GM18511 (cell line): Measurements from ENCODE around the gene DPYSL3.

Source experiments
- ATAC-seq: cut with Tn5 transposase; IDR thresholded peaks from one replicate; pipeline ENCODE4 v1.9.1; 2021; ENCODE audit warnings: mild to moderate bottlenecking, moderate library complexity; ENCODE audit not compliant: unreplicated experiment

The DPYSL3 gene

DNA sequence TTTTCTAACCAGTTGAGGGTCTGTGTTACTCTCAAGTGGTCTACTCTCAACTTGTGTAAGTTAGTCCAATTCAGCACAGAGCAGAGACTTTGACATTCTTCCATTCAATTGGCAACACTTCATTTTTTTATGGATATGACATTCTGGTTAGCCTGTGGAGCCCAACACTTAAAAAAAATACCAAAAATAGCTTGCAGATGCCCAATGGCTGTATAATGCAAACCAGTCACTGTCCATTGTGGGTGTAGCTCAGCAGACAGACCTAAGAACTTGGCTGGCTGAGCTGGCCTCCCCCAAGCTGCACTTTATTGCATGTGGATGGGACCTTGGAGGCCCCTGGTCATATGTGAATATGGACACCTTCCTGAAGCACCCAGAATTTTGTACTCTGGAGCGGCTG lies 103.2 kb downstream of the DPYSL3 start:
- ATAC-seq, result no peak

DNA sequence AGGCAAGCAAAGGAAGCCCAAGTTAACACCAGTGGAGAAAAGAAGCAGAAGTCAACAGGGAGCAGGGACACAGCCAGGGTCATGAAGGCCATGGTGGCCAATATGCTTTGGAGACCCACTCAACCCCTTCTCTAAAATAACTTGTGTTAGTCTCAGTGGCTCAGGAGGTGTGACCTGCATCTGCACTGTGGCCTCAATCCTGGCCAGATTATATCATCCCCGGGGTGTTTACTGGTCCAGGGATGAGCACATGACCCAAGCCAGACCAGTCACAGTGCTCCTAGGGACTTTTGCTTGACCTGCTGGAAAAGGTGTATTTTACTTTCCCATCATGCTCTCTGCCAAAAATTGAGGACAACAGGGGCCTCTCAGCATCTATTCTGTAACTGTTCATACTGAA lies 105.2 kb downstream of the DPYSL3 start:
- peak; percentile 39 for ATAC-seq

DNA sequence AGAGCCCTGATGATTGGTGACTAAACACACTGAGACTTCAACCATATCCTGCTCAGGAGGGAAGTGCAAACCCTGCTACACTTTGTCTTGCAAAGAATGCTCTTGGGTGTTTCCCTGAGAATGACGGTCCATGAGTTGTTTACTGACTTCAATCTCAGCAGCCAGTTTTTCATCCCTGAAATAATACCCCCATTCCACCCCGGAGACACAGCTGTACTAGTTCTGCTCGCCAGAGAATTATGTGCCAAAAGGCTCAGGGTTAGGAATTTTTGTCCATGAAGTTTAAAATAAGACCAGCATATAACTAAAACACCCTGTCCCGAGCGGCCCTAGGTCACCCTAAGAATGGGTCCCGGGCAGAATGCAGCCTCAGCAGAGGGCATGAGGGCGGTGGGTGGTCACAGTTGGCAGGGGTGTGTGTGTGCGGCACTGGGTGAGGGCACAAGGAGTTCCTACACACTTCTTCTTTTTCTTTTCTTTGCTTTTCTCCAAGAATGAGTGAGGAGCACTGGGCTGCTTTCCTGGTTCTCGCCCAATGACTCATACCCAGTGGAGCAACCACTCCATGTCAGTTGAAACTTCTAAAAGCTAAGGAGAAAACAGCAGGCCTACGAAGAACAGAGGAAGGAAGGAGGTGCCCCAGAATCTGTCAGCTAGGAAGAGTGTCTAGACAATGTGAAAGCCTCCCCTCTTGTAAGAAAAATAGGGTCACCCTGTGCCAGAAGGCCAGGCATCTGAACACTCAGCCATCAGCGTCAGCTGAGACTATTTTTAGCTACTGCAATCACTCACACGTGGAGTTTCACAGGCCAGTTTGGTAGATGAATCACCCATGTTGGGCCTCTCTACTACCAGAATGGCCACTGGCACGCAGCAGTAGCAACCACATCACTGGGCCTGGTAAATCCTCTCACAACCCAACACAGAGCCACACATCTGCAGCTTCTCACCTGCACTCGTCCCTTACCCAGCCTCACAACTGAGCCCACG lies 105.9 kb downstream of the DPYSL3 start:
- peak; percentile 95 for ATAC-seq

DNA sequence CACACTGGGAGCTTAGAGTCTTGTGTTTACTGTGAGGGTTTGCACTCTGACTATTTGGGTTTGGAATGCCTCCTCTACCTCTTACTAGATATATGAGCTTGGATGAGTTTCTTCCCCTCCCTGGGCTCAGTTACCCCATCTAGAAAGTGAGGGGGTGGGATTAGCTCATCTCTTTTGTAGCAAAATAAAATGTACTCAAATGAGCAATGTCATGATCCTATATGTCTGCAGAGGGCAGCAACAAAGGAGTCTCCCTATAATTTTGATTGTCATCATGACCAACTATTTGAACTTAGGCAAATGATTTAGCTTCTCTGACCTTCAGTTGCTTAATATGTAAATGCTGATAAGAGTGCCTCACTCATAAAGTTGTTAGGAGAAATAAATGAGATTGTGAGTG lies 109.0 kb downstream of the DPYSL3 start:
- no peak for ATAC-seq

DNA sequence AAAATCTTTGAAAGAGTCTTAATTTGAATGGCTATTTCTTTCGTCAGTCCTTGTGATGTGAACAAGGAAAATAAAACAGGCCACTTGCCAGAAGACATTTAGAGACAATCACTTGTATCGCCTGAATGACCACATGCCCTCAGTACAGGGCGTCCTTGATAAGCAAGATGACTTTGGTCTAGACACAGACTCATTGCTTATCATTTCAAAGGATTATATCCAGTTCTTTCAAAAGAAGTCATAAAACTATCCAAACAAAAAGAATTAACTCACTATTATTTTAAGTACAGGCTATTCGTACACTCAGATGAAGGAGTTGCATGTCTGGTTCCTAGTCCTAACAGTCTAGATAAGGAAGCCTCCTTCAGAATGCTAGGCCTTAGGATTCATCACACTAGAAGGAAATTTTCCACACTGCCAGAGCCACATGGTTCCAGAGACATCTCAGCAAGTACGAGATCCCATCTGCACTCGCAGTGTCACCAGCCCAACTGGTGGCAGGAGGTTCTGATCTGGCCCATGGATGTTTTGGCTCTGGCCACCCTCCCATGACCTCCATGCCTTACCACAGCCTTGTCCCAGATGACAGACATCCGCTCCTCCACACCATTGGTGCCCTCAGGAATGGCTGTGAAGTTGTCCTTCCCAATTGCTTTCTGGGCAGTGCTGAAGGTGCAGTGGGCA lies 109.6 kb downstream of the DPYSL3 start:
- ATAC-seq, result no peak

DNA sequence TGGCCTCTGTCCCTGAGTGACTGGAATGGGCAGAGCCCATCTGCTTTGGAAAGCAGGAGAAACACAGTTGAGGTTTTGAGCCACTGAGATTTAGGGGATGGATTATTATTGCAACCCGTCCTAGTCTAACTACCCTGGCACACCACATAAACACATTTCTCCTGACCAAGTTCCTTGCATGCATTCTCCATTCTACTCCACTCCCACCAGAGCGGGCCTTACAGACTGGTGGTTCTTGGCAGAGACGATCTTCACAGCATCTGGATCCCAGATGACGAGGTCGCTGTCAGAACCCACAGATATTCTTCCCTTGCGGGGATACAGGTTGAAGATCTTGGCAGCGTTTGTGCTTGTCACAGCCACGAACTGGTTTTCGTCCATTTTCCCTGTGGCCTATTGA lies 111.0 kb downstream of the DPYSL3 start:
- no peak for ATAC-seq

DNA sequence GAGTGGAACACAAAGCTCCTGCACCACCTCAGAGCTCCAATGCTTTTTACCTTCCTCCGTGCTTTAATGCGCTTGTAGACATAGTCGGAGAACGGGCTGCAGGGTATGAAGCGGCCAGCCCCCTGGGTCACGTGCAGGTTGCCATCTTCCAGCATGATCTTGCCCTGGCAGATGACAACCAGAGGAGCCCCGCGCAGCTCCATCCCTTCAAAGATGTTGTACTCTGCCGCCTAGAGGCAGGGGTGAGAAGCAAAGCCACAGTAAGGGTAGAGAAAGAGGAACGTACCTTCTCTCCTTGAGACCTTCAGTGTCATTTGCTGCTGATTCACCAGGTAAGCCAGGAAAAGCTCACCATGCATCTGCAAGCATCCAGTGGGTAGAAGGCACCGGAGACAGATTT lies 112.3 kb downstream of the DPYSL3 start:
- ATAC-seq, result no peak

DNA sequence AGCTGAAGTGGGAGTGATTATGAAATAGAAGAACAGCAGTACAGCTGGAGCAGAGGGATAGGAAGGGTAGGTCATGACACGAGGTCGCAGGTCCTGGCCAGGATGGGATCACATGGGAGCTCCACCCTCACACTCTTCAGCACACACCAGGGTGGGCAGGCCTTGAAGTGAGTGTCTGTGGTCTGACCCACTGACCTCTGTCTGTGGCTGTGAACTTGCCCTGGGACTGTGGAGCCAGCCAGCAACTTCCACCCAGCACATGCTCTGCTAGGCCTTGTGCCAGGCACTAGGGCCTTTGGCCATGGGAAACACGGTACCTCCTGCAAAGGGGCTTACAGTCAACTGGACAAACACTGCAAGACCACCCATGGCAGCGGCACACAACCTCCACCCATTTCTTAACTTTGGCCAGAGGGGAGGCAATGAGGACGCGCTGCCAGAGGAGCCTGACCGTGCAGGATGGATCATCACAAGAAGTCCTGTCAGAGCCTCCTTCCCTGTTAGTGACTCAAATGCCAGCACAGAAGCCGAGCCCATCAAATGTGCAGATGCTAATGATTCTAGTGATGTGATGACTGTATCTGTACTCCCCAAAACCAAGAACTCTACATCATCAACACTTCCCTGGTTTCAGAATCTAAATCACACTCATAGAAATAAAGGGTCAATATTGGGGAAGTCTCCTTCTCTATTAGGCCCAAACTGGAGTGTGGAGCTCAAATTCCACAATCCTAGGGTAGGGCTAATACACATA lies 113.6 kb downstream of the DPYSL3 start:
- no peak for ATAC-seq

DNA sequence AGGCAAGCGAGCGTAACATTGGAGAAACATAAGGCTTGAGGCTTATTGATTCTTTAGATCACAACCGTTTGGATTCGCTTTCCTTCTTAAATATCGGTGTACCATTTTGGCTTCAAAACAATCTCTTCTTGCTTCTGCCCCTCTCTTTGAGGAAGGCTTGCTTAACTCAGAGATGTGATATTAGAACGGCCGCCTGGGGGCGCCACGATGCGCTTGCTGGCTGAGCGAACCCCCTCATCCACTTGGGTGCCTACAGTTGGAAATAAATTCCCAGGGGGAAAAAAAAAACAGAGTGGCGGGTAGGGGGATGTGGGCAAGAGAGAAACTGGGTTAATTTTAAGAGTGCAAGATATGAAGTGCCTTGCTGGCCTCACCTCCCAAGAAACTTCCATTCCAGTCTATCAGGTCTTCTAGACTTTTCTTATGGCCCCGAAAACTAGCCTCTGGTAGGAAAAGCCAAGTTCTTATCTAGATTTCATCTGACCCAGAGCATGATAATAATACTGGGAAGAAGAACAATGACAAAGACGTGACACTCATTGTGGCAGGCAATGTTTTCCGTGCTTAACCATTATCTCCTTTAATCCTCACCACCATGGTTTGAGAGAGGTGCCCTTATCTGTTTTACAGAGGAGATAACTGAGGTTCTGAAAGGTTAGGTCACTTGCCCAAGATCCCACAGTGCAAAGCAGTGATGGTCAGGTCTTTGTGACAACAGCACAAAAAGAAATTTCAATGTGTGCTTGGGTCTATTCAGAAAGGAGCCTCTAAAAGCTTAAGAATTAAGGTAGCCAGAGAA lies 115.8 kb downstream of the DPYSL3 start:
- ATAC-seq, result no peak

DNA sequence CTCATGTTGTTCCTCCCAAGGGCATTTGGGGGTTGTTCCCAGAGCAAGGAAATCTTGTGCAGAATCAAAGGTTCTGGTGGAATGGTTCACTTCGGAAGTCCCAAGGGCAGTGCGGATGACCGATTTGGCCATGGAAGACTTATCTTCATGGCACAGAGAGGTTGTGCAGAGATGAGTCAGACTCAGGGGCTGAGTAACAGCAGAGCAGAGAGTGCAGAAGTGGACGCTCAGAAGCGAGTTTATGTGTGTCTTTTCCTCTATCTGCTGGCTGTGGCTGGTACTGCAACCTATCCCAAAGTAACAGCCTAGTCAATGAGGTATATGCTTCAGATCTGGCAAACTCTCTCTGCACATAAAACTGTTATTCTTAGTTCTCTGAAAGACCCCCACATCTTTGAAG lies 118.1 kb downstream of the DPYSL3 start:
- ATAC-seq, result peak; percentile 96

DNA sequence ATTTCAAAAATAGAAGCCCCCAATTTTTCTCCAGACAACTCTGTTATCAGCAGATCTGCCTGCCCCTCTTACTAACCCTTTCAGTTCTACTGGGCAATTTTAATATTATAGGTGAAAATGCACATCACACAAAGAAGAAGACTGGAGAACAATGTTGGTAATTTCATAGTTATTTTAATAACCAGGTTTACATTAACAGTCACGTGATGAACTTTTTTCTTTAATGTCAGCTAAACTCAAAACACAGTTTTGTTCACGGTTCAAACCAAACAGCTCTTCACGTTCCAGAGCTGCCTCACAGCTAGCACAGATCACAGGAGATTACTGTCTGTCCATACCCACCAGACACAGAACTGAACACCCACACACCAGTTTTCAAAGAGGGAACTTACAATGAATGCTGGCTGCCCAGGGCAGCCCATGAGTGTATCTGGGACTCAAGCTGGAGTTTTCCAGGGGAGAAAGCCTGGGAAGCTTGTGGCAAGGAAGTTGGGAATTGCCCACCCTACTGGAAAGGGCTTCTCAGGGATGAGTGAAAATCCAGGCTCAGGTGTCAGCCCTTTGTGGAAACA lies 119.1 kb downstream of the DPYSL3 start:
- ATAC-seq, result no peak

DNA sequence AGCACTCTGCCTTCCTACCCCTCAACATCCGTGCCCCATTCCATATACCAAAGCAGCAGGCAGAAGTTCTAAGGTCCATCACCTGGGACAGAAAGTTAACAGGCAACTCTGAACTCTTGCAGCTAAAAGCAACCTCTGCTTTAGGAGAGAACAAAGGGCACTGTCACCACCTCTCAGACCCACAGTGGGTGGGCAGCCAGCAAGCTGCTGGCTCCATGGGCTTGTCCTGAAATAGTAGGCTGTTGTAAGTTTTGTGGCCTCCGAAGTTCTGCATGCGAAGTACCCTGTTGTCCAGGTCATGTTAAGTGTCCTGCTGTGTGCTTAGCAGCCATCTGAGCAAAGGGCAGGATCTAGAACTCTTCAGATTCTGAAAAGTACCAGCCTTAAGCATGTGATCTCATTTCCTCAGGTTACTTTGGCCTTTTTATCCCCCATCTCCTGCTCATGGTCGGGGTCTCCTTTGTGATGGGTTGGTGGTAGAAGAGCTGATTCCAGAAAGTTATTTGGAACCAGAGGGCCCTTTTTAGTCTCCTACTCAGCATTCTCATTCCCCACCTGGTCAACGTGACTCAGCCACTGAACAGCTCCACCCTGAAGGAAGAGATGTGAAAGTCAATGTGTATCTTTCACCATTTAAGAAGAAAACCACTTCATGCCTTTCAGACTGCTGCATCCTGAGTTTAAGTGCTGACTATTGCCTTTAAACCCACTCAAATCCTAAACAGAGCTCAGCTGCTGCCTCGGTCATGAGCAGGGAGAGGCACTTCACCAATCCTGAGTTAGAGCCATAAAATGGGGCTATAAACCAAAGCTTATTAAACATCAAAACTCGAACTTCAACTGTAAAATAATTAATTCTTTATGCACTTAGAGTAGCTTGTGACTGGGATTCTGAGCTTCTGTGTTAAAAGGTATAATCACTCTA lies 121.4 kb downstream of the DPYSL3 start:
- no peak for ATAC-seq

DNA sequence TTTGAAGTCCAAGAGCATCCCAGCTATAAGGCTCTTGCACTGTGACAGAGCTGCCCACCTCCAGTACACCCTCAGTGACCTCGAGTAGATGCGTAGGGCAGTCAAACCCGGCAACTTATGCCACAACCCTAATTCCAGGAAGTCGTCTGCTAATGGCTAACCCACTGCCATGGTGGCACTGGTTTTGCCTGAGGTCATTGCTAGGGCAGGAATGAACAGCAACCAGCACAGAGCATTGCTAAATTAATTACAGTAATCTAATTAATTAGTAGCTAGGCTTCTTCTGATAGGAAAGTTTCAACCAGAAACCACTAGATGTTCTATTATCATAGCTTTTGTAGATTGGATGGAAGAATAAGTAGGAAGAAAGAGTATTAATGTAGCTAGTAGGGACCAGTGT lies 122.8 kb downstream of the DPYSL3 start:
- no peak for ATAC-seq

DNA sequence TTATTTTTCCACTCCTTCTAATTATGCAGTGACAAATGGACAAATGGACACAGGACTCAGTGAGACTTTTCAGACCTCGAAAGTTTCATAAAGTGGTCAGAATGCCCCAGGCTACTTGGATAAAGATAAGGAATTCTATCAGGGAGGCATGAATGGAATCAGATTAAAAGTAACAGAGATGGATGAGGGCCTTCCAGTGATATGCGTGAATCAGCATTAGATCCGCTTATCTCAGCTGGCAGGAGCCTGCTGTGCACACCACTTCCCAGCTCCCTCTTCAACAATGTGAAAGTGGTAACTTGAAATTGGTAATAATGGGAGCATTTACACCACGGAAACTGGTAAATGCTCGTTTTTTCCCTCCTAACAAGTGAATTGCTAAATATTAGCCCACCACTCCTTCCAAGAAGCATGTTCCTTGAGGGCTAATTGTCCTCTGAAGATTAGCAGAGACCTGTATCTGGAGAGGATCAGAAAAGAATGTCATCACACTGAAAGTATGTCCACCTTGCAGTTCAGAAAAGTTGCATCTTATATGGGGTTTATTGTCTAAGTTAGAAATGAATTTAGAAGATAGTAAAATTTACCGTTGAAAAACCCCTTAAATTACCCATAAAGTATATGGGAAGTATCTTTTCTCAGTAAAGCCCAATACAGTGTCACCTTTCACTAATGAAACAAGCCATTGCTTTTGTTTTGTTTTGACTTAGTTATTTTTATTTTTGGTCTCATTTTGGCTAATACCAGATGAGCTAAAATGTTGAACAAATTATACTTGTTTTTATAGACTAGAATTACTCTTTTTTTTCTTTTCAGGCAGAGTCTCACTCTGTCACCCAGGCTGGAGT lies 125.3 kb downstream of the DPYSL3 start:
- ATAC-seq, result no peak

DNA sequence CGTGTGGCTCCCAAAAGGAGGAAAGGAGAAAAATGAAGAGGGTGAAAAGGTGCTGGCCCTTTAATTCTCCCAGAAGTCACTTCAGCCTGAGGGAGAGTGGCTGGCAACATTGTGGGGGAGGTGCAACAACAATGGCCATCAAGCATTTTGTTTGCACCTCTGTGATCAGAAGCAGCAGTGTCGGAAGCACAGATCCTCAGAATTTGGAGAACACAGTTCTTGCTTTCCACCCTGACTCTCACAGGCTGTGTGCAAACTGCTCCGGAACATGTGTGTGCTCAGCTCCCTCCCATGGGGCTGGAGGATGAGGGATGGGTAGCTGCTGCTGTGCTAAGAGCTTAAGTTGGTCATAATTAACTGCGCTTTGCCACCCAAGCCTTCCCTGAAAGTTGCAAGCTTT lies 127.1 kb downstream of the DPYSL3 start:
- ATAC-seq, result no peak

DNA sequence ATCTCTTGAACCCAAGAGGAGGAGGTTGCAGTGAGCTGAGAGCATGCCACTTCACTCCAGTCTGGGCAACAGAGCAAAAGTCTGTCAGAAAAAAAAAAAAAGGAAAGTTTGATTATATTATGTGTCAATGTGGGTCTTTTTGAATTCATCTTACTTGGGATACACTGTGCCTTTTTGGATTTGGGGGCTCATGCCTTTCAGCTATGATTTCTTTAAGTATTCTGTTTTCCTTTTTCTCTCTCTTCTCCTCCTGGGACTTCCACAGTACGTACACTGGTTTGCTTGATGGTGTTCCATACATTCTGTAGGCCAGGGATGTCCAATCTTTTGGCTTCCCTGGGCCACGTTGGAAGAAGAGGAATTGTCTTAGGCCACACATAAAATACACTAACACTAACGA lies 128.3 kb downstream of the DPYSL3 start:
- ATAC-seq, result no peak

DNA sequence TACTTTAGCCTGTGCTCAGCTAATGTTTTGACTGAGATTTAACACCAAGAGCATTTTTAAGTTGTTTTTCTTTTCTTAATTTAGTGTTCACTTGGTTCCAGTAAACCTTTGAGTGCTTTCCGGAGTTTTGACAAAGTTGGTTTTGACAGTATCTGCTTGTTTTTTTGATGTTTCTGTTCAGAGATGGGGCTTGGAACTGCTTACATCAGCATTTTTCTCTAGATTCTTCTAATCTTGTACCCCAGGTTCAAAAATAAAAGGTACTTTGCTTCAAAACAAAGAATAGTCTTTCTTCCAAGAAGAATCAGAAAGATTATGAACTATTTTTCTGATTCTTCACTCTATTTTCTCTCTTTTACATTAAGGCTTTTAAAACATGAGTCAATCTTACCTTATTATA lies 132.2 kb downstream of the DPYSL3 start:
- no peak for ATAC-seq

DNA sequence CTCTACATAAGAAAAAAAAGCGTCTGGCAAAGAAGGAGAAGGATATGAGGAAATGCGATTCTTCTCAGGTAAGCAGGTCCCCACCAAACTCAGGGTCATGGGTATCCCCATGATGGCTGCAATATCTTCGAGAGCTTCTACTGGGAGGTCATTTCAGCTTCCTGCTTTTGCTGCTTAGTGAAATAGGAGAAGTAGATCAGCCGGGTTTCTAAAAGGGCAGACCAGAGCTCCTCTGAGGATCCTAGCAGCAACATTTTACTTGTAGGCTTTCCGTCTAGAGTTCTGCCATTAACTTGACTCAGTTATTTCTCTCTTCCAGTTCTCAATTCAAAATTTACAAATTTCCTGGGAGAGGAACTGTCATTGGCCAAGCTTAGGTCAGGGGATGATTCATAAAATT lies 134.7 kb downstream of the DPYSL3 start:
- ATAC-seq, result no peak
